HT1080 (cell line): ENCODE data around the gene SNX3. TPM values are rescaled to one million over a fixed set of nuclear protein-coding genes. Genes with fewer than 3 reads are reported as not detected.
"Not testable (repeated sequence)": the region's sequence is repeated elsewhere in the genome, so short reads cannot be mapped to it uniquely, and the experiment has no call there.

Experiments
- DNase-seq: peaks from one replicate; pipeline ENCODE4 v3.0.0-alpha.2; 2015; ENCODE audit warnings: low read depth
- polyA plus RNA-seq, 2 experiments: library from polyadenylated mRNA; depleted of rRNA; stranded (reverse); fragments of >200 nt; gene quantifications; 2 replicates each; pipeline ENCODE4 v1.2.3, GENCODE V29; 2015
- total RNA-seq: library from RNA; depleted of rRNA; stranded (reverse); fragments of >200 nt; shearing (Covaris generic); gene quantifications from 2 replicates; pipeline ENCODE4 v1.2.3, GENCODE V29; 2014; rRNA removed

SNX3 gene
- 122 and 149 TPM in 2 replicates for total RNA-seq
- polyA plus RNA-seq (2015; cell fraction: cytosol; rRNA removed), result 209 and 223 TPM in 2 replicates
- polyA plus RNA-seq (2015; cell fraction: nucleus; rRNA removed), result 54.4 and 62.0 TPM in 2 replicates

GRCh38 chr6:108260809-108261569 lies at the start of gene SNX3:
TSS of gene SNX3 (minus strand) at chr6:108261040. CDS start at chr6:108260921, 119 bp downstream.
- peak; percentile 98 for DNase-seq

- no peak for DNase-seq
Observed at GRCh38 chr6:108309844-108310243, 49.0 kb upstream of the SNX3 start.

GRCh38 chr6:108308641-108309040 lies 47.8 kb upstream of the SNX3 start:
- peak; percentile 51 for DNase-seq

GRCh38 chr6:108304646-108305045 lies 43.8 kb upstream of the SNX3 start:
- no peak for DNase-seq

GRCh38 chr6:108302386-108302785 lies 41.5 kb upstream of the SNX3 start:
- no peak for DNase-seq

- DNase-seq, result peak; percentile 10
Observed at GRCh38 chr6:108295676-108296075, 34.8 kb upstream of the SNX3 start.

- DNase-seq, result peak; percentile 91
Observed at GRCh38 chr6:108294727-108295625, 34.1 kb upstream of the SNX3 start, which contains the start of gene AFG1L. TSS of gene AFG1L (plus strand) at chr6:108295054. CDS start at chr6:108295080, 26 bp downstream.

- no peak for DNase-seq
Observed at GRCh38 chr6:108294297-108294726, 33.5 kb upstream of the SNX3 start.

- DNase-seq, result no peak
Observed at GRCh38 chr6:108293527-108294296, 32.9 kb upstream of the SNX3 start.

- DNase-seq, result not testable (repeated sequence)
Observed at GRCh38 chr6:108292561-108292960, 31.7 kb upstream of the SNX3 start.

- DNase-seq, result no peak
Observed at GRCh38 chr6:108291091-108291490, 30.3 kb upstream of the SNX3 start.

- no peak for DNase-seq
Observed at GRCh38 chr6:108288742-108289141, 27.9 kb upstream of the SNX3 start.

- DNase-seq, result no peak
Observed at GRCh38 chr6:108287373-108287772, 26.5 kb upstream of the SNX3 start.

- no peak for DNase-seq
Observed at GRCh38 chr6:108286366-108286765, 25.5 kb upstream of the SNX3 start.

- no peak for DNase-seq
Observed at GRCh38 chr6:108285381-108285780, 24.5 kb upstream of the SNX3 start.

- DNase-seq, result peak; percentile 13
Observed at GRCh38 chr6:108277831-108278230, 17.0 kb upstream of the SNX3 start.

- no peak for DNase-seq
Observed at GRCh38 chr6:108277295-108277694, 16.5 kb upstream of the SNX3 start.

GRCh38 chr6:108275976-108276375 lies 15.1 kb upstream of the SNX3 start:
- no peak for DNase-seq

GRCh38 chr6:108274546-108274945 lies 13.7 kb upstream of the SNX3 start:
- DNase-seq, result no peak

- DNase-seq, result not testable (repeated sequence)
Observed at GRCh38 chr6:108269955-108270354, 9.1 kb upstream of the SNX3 start.

GRCh38 chr6:108268845-108269244 lies 8.0 kb upstream of the SNX3 start:
- DNase-seq, result peak; percentile 33
